T-helper 2 cell treated with Interferon-gamma antibody and Interleukin-4, amounts not matched to agents 5 μg/mL and 100 μg/mL, for 36 hours (primary cell): ENCODE data around the gene HEMGN.
"Not testable (repeated sequence)": the region's sequence is repeated elsewhere in the genome, so short reads cannot be mapped to it uniquely, and the experiment has no call there.

Experiments used
- DNase-seq: peaks from one replicate; pipeline ENCODE4 v3.0.0; 2021; ENCODE audit warnings: low spot score
- H3K27ac Mint-ChIP-seq: one replicate; pipeline ENCODE4 v1.8.0; 2021; ENCODE audit warnings: mild to moderate bottlenecking, mixed read lengths
- H3K27me3 Mint-ChIP-seq: one replicate; pipeline ENCODE4 v1.8.0; 2021; ENCODE audit warnings: low read depth, mixed read lengths
- H3K36me3 Mint-ChIP-seq: one replicate; pipeline ENCODE4 v1.8.0; 2021; ENCODE audit warnings: low read depth, mixed read lengths
- H3K4me1 Mint-ChIP-seq: one replicate; pipeline ENCODE4 v1.8.0; 2021; ENCODE audit warnings: low read depth, mixed read lengths
- H3K4me3 Mint-ChIP-seq: one replicate; pipeline ENCODE4 v1.8.0; 2022; ENCODE audit warnings: mild to moderate bottlenecking, moderate library complexity, mixed read lengths
- H3K9me3 Mint-ChIP-seq: one replicate; pipeline ENCODE4 v1.8.0; 2021; ENCODE audit warnings: mixed read lengths

HEMGN gene

GRCh38 chr9:97958812-97959511, 21.0 kb upstream of the HEMGN start:
- no peak for DNase-seq
- Mint-ChIP-seq H3K27ac (no peak overlapping the region), H3K36me3 (no peaks in the 10 kb centered on the region), H3K27me3 (no peaks in the 10 kb centered on the region), H3K9me3 (no peaks in the 10 kb centered on the region), H3K4me3 (no peak overlapping the region), H3K4me1 (peaks cover 7% of the 10 kb centered on the region)

GRCh38 chr9:97956331-97956730, 18.4 kb upstream of the HEMGN start:
- Mint-ChIP-seq H3K9me3 (no peaks in the 10 kb centered on the region), H3K4me3 (no peak overlapping the region), H3K27me3 (no peaks in the 10 kb centered on the region), H3K36me3 (no peaks in the 10 kb centered on the region), H3K27ac (no peak overlapping the region), H3K4me1 (no peaks in the 10 kb centered on the region)
- no peak for DNase-seq

GRCh38 chr9:97954550-97954989, 16.6 kb upstream of the HEMGN start:
- DNase-seq: peak; percentile 38
- no peaks in the 10 kb centered on the region for H3K36me3 Mint-ChIP-seq
- H3K4me1 Mint-ChIP-seq: peaks cover 2% of the 10 kb centered on the region
- H3K27me3 Mint-ChIP-seq: peaks cover 9% of the 10 kb centered on the region
- H3K27ac Mint-ChIP-seq: no peak overlapping the region
- no peak overlapping the region for H3K4me3 Mint-ChIP-seq
- no peaks in the 10 kb centered on the region for H3K9me3 Mint-ChIP-seq

- H3K27ac Mint-ChIP-seq, H3K9me3 Mint-ChIP-seq, H3K36me3 Mint-ChIP-seq, DNase-seq, H3K4me1 Mint-ChIP-seq, H3K4me3 Mint-ChIP-seq: not testable (repeated sequence)
- peaks cover 43% of the 10 kb centered on the region for H3K27me3 Mint-ChIP-seq
These were observed 12.9 kb upstream of the HEMGN start for GRCh38 chr9:97950873-97951272.

GRCh38 chr9:97947094-97947493, 9.1 kb upstream of the HEMGN start:
- not testable (repeated sequence) for H3K36me3 Mint-ChIP-seq, H3K4me3 Mint-ChIP-seq, DNase-seq, H3K9me3 Mint-ChIP-seq, H3K27ac Mint-ChIP-seq, H3K4me1 Mint-ChIP-seq
- peaks cover 50% of the 10 kb centered on the region for H3K27me3 Mint-ChIP-seq

GRCh38 chr9:97945470-97945869, 7.5 kb upstream of the HEMGN start:
- not testable (repeated sequence) for H3K4me3 Mint-ChIP-seq, H3K27ac Mint-ChIP-seq, H3K9me3 Mint-ChIP-seq, DNase-seq, H3K36me3 Mint-ChIP-seq, H3K4me1 Mint-ChIP-seq
- peaks cover 56% of the 10 kb centered on the region for H3K27me3 Mint-ChIP-seq

GRCh38 chr9:97944612-97945011, 6.6 kb upstream of the HEMGN start:
- no peak overlapping the region for H3K27ac Mint-ChIP-seq
- no peak for DNase-seq
- no peaks in the 10 kb centered on the region for H3K4me1 Mint-ChIP-seq
- H3K36me3 Mint-ChIP-seq: no peaks in the 10 kb centered on the region
- H3K9me3 Mint-ChIP-seq: no peaks in the 10 kb centered on the region
- H3K27me3 Mint-ChIP-seq: peaks cover 47% of the 10 kb centered on the region
- H3K4me3 Mint-ChIP-seq: no peak overlapping the region

- Mint-ChIP-seq H3K27ac (no peak overlapping the region), H3K9me3 (no peaks in the 10 kb centered on the region), H3K4me1 (peaks cover 8% of the 10 kb centered on the region), H3K27me3 (peaks cover 36% of the 10 kb centered on the region), H3K36me3 (no peaks in the 10 kb centered on the region), H3K4me3 (no peak overlapping the region)
- no peak for DNase-seq
These were observed 5.4 kb upstream of the HEMGN start for GRCh38 chr9:97943308-97943855.

GRCh38 chr9:97941323-97941722, 3.4 kb upstream of the HEMGN start:
- no peaks in the 10 kb centered on the region for H3K9me3 Mint-ChIP-seq
- H3K4me3 Mint-ChIP-seq: no peak overlapping the region
- H3K36me3 Mint-ChIP-seq: no peaks in the 10 kb centered on the region
- no peak overlapping the region for H3K27ac Mint-ChIP-seq
- peaks cover 17% of the 10 kb centered on the region for H3K27me3 Mint-ChIP-seq
- no peak for DNase-seq
- H3K4me1 Mint-ChIP-seq: peaks cover 20% of the 10 kb centered on the region

- Mint-ChIP-seq H3K4me1 (peaks cover 20% of the 10 kb centered on the region), H3K27me3 (peaks cover 11% of the 10 kb centered on the region), H3K9me3 (no peaks in the 10 kb centered on the region), H3K27ac (no peak overlapping the region), H3K4me3 (no peak overlapping the region), H3K36me3 (no peaks in the 10 kb centered on the region)
- DNase-seq: no peak
These were observed 2.8 kb upstream of the HEMGN start for GRCh38 chr9:97940741-97941140.

GRCh38 chr9:97940233-97940632, 2.3 kb upstream of the HEMGN start:
- Mint-ChIP-seq H3K27ac (no peak overlapping the region), H3K27me3 (peaks cover 11% of the 10 kb centered on the region), H3K4me3 (no peak overlapping the region), H3K9me3 (no peaks in the 10 kb centered on the region), H3K4me1 (peaks cover 20% of the 10 kb centered on the region), H3K36me3 (no peaks in the 10 kb centered on the region)
- DNase-seq: no peak

GRCh38 chr9:97936998-97937397, 974 bp downstream of the HEMGN start:
- H3K27me3 Mint-ChIP-seq: peaks cover 8% of the 10 kb centered on the region
- no peak overlapping the region for H3K27ac Mint-ChIP-seq
- no peak overlapping the region for H3K4me3 Mint-ChIP-seq
- no peak for DNase-seq
- no peaks in the 10 kb centered on the region for H3K36me3 Mint-ChIP-seq
- H3K9me3 Mint-ChIP-seq: no peaks in the 10 kb centered on the region
- peaks cover 24% of the 10 kb centered on the region for H3K4me1 Mint-ChIP-seq

GRCh38 chr9:97935276-97935675, 2.7 kb downstream of the HEMGN start:
- Mint-ChIP-seq H3K27me3 (peaks cover 2% of the 10 kb centered on the region), H3K36me3 (peaks cover 2% of the 10 kb centered on the region), H3K27ac (no peak overlapping the region), H3K4me1 (peaks cover 37% of the 10 kb centered on the region), H3K9me3 (no peaks in the 10 kb centered on the region), H3K4me3 (no peak overlapping the region)
- DNase-seq: no peak

GRCh38 chr9:97934321-97935115, 3.5 kb downstream of the HEMGN start:
- peaks cover 5% of the 10 kb centered on the region for H3K36me3 Mint-ChIP-seq
- no peaks in the 10 kb centered on the region for H3K9me3 Mint-ChIP-seq
- H3K4me3 Mint-ChIP-seq: no peak overlapping the region
- peaks cover 45% of the 10 kb centered on the region for H3K4me1 Mint-ChIP-seq
- H3K27ac Mint-ChIP-seq: no peak overlapping the region
- no peak for DNase-seq
- H3K27me3 Mint-ChIP-seq: peaks cover 2% of the 10 kb centered on the region
